ENCODE measurements around the gene ZBTB21.
"Not testable (repeated sequence)": the region's sequence is repeated elsewhere in the genome, so short reads cannot be mapped to it uniquely, and the experiment has no call there.

The ZBTB21 gene

GRCh38 chr21:42004406-42005199, 5.6 kb downstream of the ZBTB21 start:
- FAIRE-seq (no peak), DNase-seq (ENCODE audit: insufficient read length, low spot score) (no peak)
- TF ChIP-seq, protein P1, sequence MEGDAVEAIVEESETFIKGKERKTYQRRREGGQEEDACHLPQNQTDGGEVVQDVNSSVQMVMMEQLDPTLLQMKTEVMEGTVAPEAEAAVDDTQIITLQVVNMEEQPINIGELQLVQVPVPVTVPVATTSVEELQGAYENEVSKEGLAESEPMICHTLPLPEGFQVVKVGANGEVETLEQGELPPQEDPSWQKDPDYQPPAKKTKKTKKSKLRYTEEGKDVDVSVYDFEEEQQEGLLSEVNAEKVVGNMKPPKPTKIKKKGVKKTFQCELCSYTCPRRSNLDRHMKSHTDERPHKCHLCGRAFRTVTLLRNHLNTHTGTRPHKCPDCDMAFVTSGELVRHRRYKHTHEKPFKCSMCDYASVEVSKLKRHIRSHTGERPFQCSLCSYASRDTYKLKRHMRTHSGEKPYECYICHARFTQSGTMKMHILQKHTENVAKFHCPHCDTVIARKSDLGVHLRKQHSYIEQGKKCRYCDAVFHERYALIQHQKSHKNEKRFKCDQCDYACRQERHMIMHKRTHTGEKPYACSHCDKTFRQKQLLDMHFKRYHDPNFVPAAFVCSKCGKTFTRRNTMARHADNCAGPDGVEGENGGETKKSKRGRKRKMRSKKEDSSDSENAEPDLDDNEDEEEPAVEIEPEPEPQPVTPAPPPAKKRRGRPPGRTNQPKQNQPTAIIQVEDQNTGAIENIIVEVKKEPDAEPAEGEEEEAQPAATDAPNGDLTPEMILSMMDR (IDR thresholded peaks at IDR 0.05; ENCODE audit: insufficient read depth, missing control alignments), result no peak

GRCh38 chr21:42003051-42003461, 7.1 kb downstream of the ZBTB21 start:
- FAIRE-seq (no peak), DNase-seq (ENCODE audit: insufficient read length, low spot score) (no peak)
- TF ChIP-seq, protein P1 (IDR thresholded peaks at IDR 0.05; ENCODE audit: insufficient read depth, missing control alignments), result no peak

DNA sequence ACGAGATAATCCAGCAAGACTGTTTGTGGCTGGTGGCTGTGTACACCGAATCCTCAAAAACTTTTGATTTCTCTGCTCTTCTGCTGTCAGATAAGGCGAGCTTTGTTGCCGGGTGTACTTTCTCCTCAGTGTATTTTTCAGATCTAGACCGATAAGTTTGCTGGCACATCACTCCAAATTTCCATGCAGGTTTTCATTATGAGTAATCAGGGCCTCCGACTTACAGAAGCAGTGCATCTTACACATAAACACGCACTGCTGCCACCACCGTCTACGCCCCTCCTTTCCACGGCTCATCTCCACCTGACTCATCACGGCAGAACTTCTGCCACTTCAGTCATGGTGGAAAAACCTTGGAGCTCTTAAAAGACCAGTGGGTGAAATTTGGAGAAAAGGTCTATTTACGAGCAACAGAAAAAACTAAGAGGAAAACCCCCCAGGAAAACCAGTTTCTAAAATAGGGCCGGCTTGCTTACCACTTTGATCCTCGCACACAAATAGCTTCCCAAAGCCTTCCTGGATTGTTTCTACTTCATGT, 7.7 kb downstream of the ZBTB21 start:
- FAIRE-seq (no peak), DNase-seq (ENCODE audit: insufficient read length, low spot score) (no peak)
- TF ChIP-seq, protein P1 (IDR thresholded peaks at IDR 0.05; ENCODE audit: insufficient read depth, missing control alignments), result no peak

DNA sequence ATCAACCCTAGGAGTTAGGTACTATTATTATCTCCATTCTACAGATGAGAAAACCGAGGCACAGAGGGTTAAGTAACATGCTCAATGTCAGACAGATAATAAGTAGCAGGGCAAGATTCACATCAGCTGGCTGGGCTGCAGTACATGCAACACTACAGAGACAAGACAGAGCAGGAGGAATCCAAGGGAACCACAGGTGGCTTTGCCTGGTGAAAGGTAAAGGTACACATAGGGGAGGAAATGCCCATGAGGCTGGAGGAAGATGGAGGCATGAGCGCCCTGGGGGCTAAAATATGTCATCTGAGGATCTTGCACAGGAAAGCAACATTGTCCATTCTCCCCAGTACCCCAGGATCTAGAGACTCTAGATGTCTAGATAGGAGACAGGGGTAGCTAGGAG, 8.4 kb downstream of the ZBTB21 start:
- FAIRE-seq (no peak), DNase-seq (ENCODE audit: insufficient read length, low spot score) (no peak)
- TF ChIP-seq, protein P1 (IDR thresholded peaks at IDR 0.05; ENCODE audit: insufficient read depth, missing control alignments), result no peak

DNA sequence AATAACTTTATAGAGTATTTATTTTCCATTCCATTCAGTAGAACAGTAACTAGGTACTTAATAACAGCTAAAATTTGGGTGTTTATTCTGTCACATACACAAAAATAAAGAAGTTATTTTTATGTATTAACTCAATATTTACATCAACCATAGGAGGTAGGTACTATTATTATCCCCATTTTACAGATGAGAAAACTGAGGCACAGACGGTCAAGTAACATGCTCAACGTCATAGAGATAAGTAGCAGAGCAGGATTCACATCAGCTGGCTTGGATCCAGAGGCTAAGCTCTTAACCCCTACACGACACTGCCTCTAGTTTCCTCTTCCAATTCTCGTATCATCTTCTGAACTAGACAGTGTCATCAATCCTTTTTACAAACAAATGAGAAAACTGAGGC, 9.3 kb downstream of the ZBTB21 start:
- TF ChIP-seq, protein P1 (IDR thresholded peaks at IDR 0.05; ENCODE audit: insufficient read depth, missing control alignments), result no peak
- DNase-seq (ENCODE audit: insufficient read length, low spot score) (no peak), FAIRE-seq (no peak)

GRCh38 chr21:41997657-41998056, 12.5 kb downstream of the ZBTB21 start:
- FAIRE-seq, result no peak
- TF ChIP-seq, protein P1 (IDR thresholded peaks at IDR 0.05; ENCODE audit: insufficient read depth, missing control alignments), result no peak
- no peak for DNase-seq (ENCODE audit: insufficient read length, low spot score)

GRCh38 chr21:41995577-41995976, 14.6 kb downstream of the ZBTB21 start:
- DNase-seq (ENCODE audit: insufficient read length, low spot score), result no peak
- TF ChIP-seq, protein P1 (IDR thresholded peaks at IDR 0.05; ENCODE audit: insufficient read depth, missing control alignments), result no peak
- FAIRE-seq, result no peak

DNA sequence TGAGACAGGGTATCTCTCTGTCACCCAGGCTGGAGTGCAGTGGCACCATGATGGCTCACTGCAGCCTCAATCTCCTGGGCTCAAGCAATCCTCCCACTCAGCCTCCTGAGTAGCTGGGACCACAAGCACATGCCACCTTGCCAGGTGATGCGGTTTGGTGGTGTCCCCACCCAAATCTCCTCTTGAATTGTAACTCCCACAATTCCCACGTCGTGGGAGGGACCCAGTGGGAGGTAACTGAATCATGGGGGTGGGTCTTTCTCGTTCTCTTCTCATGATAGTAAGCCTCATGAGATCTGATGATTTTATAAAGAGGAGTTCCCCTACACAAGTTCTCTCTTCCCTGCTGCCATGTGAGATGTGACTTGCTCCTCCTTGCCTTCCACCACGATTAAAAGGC, 15.5 kb downstream of the ZBTB21 start:
- DNase-seq (ENCODE audit: insufficient read length, low spot score), result not testable (repeated sequence)

More for the DNA sequence above, 15.5 kb downstream of the ZBTB21 start:
- not testable (repeated sequence) for FAIRE-seq

All from D721Med (cell line).